SK-N-MC (cell line): ENCODE measurements around the gene CSF2.

Experiments used
- EZH2 ChIP-seq: fragments of 200-600 bp; sonication (generic); IDR thresholded peaks from one replicate; pipeline ENCODE4 v1.6.1; 2017; ENCODE audit warnings: antibody characterized with exemption
- POLR2AphosphoS5 ChIP-seq: IDR thresholded peaks from 2 replicates; pipeline ENCODE4 v1.6.1; 2012; ENCODE audit warnings: mild to moderate bottlenecking, low read depth, low read length, borderline replicate concordance

GRCh38 chr5:132114150-132115121 is 40.8 kb downstream of the CSF2 start:
- TF ChIP-seq EZH2 (no peak), POLR2AphosphoS5 (no peak)
